ENCODE results near the gene PRRC2B. TPM values are rescaled to one million over a fixed set of nuclear protein-coding genes. Genes with fewer than 3 reads are reported as not detected.

PRRC2B gene
- total RNA-seq, 4 donors from 2014 or later: 102 to 198 (median 108) TPM

GRCh38 chr9:131429121-131430012 is 35.5 kb downstream of the PRRC2B start:
- TF ChIP-seq CTCF (IDR thresholded peaks at IDR 0.05) (no peak), POLR2AphosphoS5 (IDR thresholded peaks at IDR 0.05) (no peak), POLR2A (IDR thresholded peaks at IDR 0.05) (no peak), EP300 (IDR thresholded peaks at IDR 0.05) (no peak)
- peak overlapping the region in 2 of 4 donors; percentile 19 to 42 for H3K27ac ChIP-seq
- no peak overlapping the region for H3K4me3 ChIP-seq
- no peaks in the 10 kb centered on the region for H3K9me3 ChIP-seq
- peaks cover 0 to 35% of the 10 kb centered on the region in 2 donors for H3K36me3 ChIP-seq
- H3K27me3 ChIP-seq: no peaks in the 10 kb centered on the region
- ATAC-seq: no peak
- peaks cover 0 to 76% (median 26%) of the 10 kb centered on the region in 3 donors for H3K4me1 ChIP-seq
- 32 to 39% methylated on average over 4 to 5 of the region's 10 CpGs for WGBS, 2 donors (ENCODE audit: low coverage in 1 of 2)

- peak overlapping the region in 1 of 4 donors; percentile 60 for H3K27ac ChIP-seq
- no peak overlapping the region for H3K4me3 ChIP-seq
- no peaks in the 10 kb centered on the region for H3K27me3 ChIP-seq
- 80% methylated on average over 2 of the region's 4 CpGs; no CpG with 5 or more reads in 1 of the 2 donors for WGBS, 2 donors (ENCODE audit: low coverage in 1 of 2)
- peaks cover 0 to 61% of the 10 kb centered on the region in 2 donors for H3K36me3 ChIP-seq
- no peak for ATAC-seq
- no peak for TF ChIP-seq POLR2AphosphoS5 (IDR thresholded peaks at IDR 0.05)
- TF ChIP-seq EP300 (IDR thresholded peaks at IDR 0.05): no peak
- no peak for TF ChIP-seq POLR2A (IDR thresholded peaks at IDR 0.05)
- no peak for TF ChIP-seq CTCF (IDR thresholded peaks at IDR 0.05)
- H3K9me3 ChIP-seq: no peaks in the 10 kb centered on the region
- peaks cover 0 to 62% (median 23%) of the 10 kb centered on the region in 3 donors for H3K4me1 ChIP-seq
Observed at GRCh38 chr9:131432050-131432449, 38.2 kb downstream of the PRRC2B start.

GRCh38 chr9:131432597-131433301 is 38.9 kb downstream of the PRRC2B start:
- 76 to 82% methylated on average over 4 to 8 of the region's 15 CpGs for WGBS, 2 donors (ENCODE audit: low coverage in 1 of 2)
- Histone ChIP-seq H3K27ac (peak overlapping the region in 3 of 4 donors; percentile 55 to 64 (median 60)), H3K4me1 (peaks cover 0 to 62% (median 23%) of the 10 kb centered on the region in 3 donors), H3K4me3 (no peak overlapping the region), H3K36me3 (peaks cover 0 to 68% of the 10 kb centered on the region in 2 donors), H3K27me3 (no peaks in the 10 kb centered on the region), H3K9me3 (no peaks in the 10 kb centered on the region)
- TF ChIP-seq POLR2A (IDR thresholded peaks at IDR 0.05) (no peak), EP300 (IDR thresholded peaks at IDR 0.05) (no peak), CTCF (IDR thresholded peaks at IDR 0.05) (no peak), POLR2AphosphoS5 (IDR thresholded peaks at IDR 0.05) (peak; percentile 52)
- peak; percentile 43 for ATAC-seq

- TF ChIP-seq POLR2AphosphoS5 (IDR thresholded peaks at IDR 0.05) (no peak), CTCF (IDR thresholded peaks at IDR 0.05) (no peak), EP300 (IDR thresholded peaks at IDR 0.05) (no peak), POLR2A (IDR thresholded peaks at IDR 0.05) (no peak)
- peak overlapping the region in 3 of 4 donors; percentile 55 to 64 (median 60) for H3K27ac ChIP-seq
- no peaks in the 10 kb centered on the region for H3K9me3 ChIP-seq
- no peaks in the 10 kb centered on the region for H3K27me3 ChIP-seq
- peaks cover 0 to 75% of the 10 kb centered on the region in 2 donors for H3K36me3 ChIP-seq
- no peak for ATAC-seq
- H3K4me3 ChIP-seq: no peak overlapping the region
- H3K4me1 ChIP-seq: peaks cover 0 to 58% (median 23%) of the 10 kb centered on the region in 3 donors
- WGBS, 2 donors (ENCODE audit: low coverage in 1 of 2): 20% methylated on average over 1 of the region's 3 CpGs; no CpG with 5 or more reads in 1 of the 2 donors
Observed at GRCh38 chr9:131433302-131433854, 39.5 kb downstream of the PRRC2B start.
